Upper lobe of left lung (tissue), 4 donors: ENCODE measurements around the gene HES3.

Source experiments
- EP300 ChIP-seq, 4 donors: sonication (generic); formaldehyde crosslinking; IDR thresholded peaks; one replicate each; pipeline ENCODE4 v1.5.1; 2017; ENCODE audit warnings: antibody characterized with exemption in 4 of 4, control low read depth in 2 of 4
- POLR2A ChIP-seq, 4 donors: fragments of 450-650 bp; IDR thresholded peaks; one replicate each; pipeline ENCODE4 v1.5.1; 2016 to 2017; ENCODE audit warnings: antibody characterized with exemption in 4 of 4, mild to moderate bottlenecking in 2 of 4
- TF ChIP-seq, protein P1 (sequence below), 6 experiments: fragments of 450-650 bp in 4 of 6; fragments of 200-600 bp in 2 of 6; sonication (generic) in 2 of 6; IDR thresholded peaks; one replicate each; pipeline ENCODE4 v1.5.1; 2016 to 2019; ENCODE audit warnings: antibody characterized with exemption in 6 of 6

DNA sequence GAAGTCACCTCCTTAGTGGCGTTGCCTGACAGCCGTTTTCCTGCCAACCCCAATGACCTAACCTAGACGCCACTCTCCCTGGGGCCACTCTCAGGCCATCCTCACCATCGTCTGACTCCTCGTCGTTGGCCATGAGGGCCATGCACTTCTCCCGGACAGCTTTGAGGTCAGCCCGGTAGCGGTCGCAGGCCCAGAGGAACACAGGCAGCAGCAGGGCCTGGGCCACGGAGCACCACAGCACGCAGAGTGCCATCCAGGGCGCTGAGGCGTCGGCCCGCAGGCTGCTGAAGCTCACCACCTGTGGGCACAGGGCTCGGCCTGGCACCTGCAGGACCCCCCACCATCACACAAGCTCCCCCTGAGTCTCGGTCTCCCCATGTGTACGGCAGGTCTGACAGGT, 7.3 kb downstream of the HES3 start:
- TF ChIP-seq, protein P1, sequence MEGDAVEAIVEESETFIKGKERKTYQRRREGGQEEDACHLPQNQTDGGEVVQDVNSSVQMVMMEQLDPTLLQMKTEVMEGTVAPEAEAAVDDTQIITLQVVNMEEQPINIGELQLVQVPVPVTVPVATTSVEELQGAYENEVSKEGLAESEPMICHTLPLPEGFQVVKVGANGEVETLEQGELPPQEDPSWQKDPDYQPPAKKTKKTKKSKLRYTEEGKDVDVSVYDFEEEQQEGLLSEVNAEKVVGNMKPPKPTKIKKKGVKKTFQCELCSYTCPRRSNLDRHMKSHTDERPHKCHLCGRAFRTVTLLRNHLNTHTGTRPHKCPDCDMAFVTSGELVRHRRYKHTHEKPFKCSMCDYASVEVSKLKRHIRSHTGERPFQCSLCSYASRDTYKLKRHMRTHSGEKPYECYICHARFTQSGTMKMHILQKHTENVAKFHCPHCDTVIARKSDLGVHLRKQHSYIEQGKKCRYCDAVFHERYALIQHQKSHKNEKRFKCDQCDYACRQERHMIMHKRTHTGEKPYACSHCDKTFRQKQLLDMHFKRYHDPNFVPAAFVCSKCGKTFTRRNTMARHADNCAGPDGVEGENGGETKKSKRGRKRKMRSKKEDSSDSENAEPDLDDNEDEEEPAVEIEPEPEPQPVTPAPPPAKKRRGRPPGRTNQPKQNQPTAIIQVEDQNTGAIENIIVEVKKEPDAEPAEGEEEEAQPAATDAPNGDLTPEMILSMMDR (IDR thresholded peaks at IDR 0.05) = no peak
- TF ChIP-seq POLR2A (IDR thresholded peaks at IDR 0.05) (no peak), EP300 (IDR thresholded peaks at IDR 0.05) (no peak)
